GM21786 (cell line): ENCODE data around the gene KLHL8.
A peak's percentile ranks its signal among the peaks of the same experiment; 100 is the strongest.

Source experiments
- ATAC-seq: cut with Tn5 transposase; IDR thresholded peaks from one replicate; pipeline ENCODE4 v1.9.1; 2021; ENCODE audit not compliant: unreplicated experiment

The KLHL8 gene

GRCh38 chr4:87220094-87220822 is at the start of gene KLHL8:
Gene KLHL8 (minus strand): TSS chr4:87220618. CDS start chr4:87195539, 25,079 bp downstream.
- peak; percentile 85 for ATAC-seq

GRCh38 chr4:87270144-87270543 is 49.7 kb upstream of the KLHL8 start:
- no peak for ATAC-seq

- no peak for ATAC-seq
Measured at GRCh38 chr4:87268411-87268810, 48.0 kb upstream of the KLHL8 start.

- ATAC-seq: no peak
Measured at GRCh38 chr4:87266986-87267385, 46.6 kb upstream of the KLHL8 start.

GRCh38 chr4:87262886-87263285 is 42.5 kb upstream of the KLHL8 start:
- ATAC-seq: no peak

- ATAC-seq: no peak
Measured at GRCh38 chr4:87260477-87260876, 40.1 kb upstream of the KLHL8 start.

- no peak for ATAC-seq
Measured at GRCh38 chr4:87258677-87259076, 38.3 kb upstream of the KLHL8 start.

- no peak for ATAC-seq
Measured at GRCh38 chr4:87257523-87257922, 37.1 kb upstream of the KLHL8 start.

- no peak for ATAC-seq
Measured at GRCh38 chr4:87255755-87256154, 35.3 kb upstream of the KLHL8 start.

- no peak for ATAC-seq
Measured at GRCh38 chr4:87251106-87251505, 30.7 kb upstream of the KLHL8 start.

GRCh38 chr4:87250294-87250693 is 29.9 kb upstream of the KLHL8 start:
- no peak for ATAC-seq

GRCh38 chr4:87249332-87250019 is 29.1 kb upstream of the KLHL8 start:
- no peak for ATAC-seq

GRCh38 chr4:87243426-87244053 is 23.1 kb upstream of the KLHL8 start:
- ATAC-seq: no peak

GRCh38 chr4:87241336-87241735 is 20.9 kb upstream of the KLHL8 start:
- ATAC-seq: no peak

- ATAC-seq: no peak
Measured at GRCh38 chr4:87240341-87240740, 19.9 kb upstream of the KLHL8 start.

- no peak for ATAC-seq
Measured at GRCh38 chr4:87239821-87240220, 19.4 kb upstream of the KLHL8 start.

- no peak for ATAC-seq
Measured at GRCh38 chr4:87239194-87239593, 18.8 kb upstream of the KLHL8 start.

- no peak for ATAC-seq
Measured at GRCh38 chr4:87236861-87237260, 16.4 kb upstream of the KLHL8 start.

GRCh38 chr4:87235020-87235671 is 14.7 kb upstream of the KLHL8 start:
- no peak for ATAC-seq

- no peak for ATAC-seq
Measured at GRCh38 chr4:87232216-87232615, 11.8 kb upstream of the KLHL8 start.

GRCh38 chr4:87230806-87231205 is 10.4 kb upstream of the KLHL8 start:
- no peak for ATAC-seq

GRCh38 chr4:87229979-87230378 is 9.6 kb upstream of the KLHL8 start:
- ATAC-seq: no peak
